GM12878 (cell line): ENCODE measurements around the gene ZNRF3.

Experiments used
- ATF2 ChIP-seq: IDR thresholded peaks from 2 replicates; pipeline ENCODE4 v1.6.1; 2012; ENCODE audit warnings: low read length, inconsistent platforms
- BCLAF1 ChIP-seq: fragments of 450-650 bp; IDR thresholded peaks from 2 replicates; pipeline ENCODE4 v1.6.1; 2017; ENCODE audit warnings: antibody characterized with exemption, mild to moderate bottlenecking, moderate library complexity
- CEBPB ChIP-seq, 2 experiments: fragments of 150-350 bp in 1 of 2; IDR thresholded peaks; 2 replicates each; pipeline ENCODE4 v1.6.1; 2012 to 2014; ENCODE audit warnings: low read depth in 2 of 2, low read length in 2 of 2, borderline replicate concordance in 1 of 2, inconsistent platforms in 1 of 2
- CTCF ChIP-seq, 3 experiments: IDR thresholded peaks in 2 of 3; conservative IDR thresholded peaks in 1 of 3; 2 replicates each; pipeline ENCODE4 v1.5.1; 2011; ENCODE audit warnings: low read depth in 3 of 3, low read length in 3 of 3, mild to moderate bottlenecking in 3 of 3, control low read depth in 2 of 3, moderate library complexity in 2 of 3, inconsistent platforms in 1 of 3, mixed read lengths in 1 of 3; ENCODE audit not compliant: control insufficient read depth in 2 of 3, insufficient read depth in 1 of 3; ENCODE audit errors: extremely low read depth in 1 of 3
- KDM1A ChIP-seq: fragments of 200-600 bp; sonication (generic); IDR thresholded peaks from 2 replicates; pipeline ENCODE4 v1.6.1; 2016; ENCODE audit warnings: borderline replicate concordance
- POLR2A ChIP-seq: IDR thresholded peaks from 2 replicates; pipeline ENCODE4 v1.6.1; 2011; ENCODE audit warnings: low read depth, mild to moderate bottlenecking, low read length
- RAD21 ChIP-seq: IDR thresholded peaks from 2 replicates; pipeline ENCODE4 v1.6.1; 2011; ENCODE audit warnings: mild to moderate bottlenecking, low read depth, low read length, moderate library complexity; ENCODE audit not compliant: insufficient read depth

- peak in 2 of 3 experiments; percentile 24 to 30; a peak in 2 of 6 replicates for TF ChIP-seq CTCF (IDR thresholded peaks at IDR 0.05 in 2 of 3, conservative IDR thresholded peaks at IDR 0.05 in 1 of 3; ENCODE audit: control insufficient read depth in 2 of 3, extremely low read depth in 1 of 3, insufficient read depth in 1 of 3, low read depth in 3 of 3, low read length in 3 of 3)
- TF ChIP-seq POLR2A: no peak
- TF ChIP-seq KDM1A: no peak
- TF ChIP-seq BCLAF1: no peak
- TF ChIP-seq CEBPB (IDR thresholded peaks at IDR 0.05; ENCODE audit: borderline replicate concordance in 1 of 2, low read depth in 2 of 2, low read length in 2 of 2): no peak
- TF ChIP-seq RAD21: no peak
- TF ChIP-seq ATF2: no peak
These were observed 52.3 kb downstream of the ZNRF3 start for GRCh38 chr22:28935713-28936112.
